ENCODE measurements around the gene RUBCNL.

DNA sequence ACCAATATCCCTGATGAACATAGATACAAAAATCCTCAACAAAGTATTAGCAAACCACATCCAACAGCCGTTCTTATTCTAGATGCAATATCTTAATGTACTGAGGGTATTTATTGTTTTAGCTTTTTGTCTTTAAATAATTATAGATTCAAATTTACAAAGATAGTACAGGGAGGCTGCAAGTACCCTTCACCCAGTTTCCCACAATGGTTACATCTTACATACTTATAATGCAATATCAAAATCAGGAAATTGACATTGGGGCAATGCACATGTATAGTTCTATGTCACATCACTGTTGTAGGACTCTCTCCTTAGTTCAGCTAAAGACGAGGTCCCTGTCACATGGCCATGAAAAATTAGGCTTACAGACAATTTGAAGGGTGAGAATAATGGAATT lies 75.8 kb downstream of the RUBCNL start:
- TF ChIP-seq, protein P1, sequence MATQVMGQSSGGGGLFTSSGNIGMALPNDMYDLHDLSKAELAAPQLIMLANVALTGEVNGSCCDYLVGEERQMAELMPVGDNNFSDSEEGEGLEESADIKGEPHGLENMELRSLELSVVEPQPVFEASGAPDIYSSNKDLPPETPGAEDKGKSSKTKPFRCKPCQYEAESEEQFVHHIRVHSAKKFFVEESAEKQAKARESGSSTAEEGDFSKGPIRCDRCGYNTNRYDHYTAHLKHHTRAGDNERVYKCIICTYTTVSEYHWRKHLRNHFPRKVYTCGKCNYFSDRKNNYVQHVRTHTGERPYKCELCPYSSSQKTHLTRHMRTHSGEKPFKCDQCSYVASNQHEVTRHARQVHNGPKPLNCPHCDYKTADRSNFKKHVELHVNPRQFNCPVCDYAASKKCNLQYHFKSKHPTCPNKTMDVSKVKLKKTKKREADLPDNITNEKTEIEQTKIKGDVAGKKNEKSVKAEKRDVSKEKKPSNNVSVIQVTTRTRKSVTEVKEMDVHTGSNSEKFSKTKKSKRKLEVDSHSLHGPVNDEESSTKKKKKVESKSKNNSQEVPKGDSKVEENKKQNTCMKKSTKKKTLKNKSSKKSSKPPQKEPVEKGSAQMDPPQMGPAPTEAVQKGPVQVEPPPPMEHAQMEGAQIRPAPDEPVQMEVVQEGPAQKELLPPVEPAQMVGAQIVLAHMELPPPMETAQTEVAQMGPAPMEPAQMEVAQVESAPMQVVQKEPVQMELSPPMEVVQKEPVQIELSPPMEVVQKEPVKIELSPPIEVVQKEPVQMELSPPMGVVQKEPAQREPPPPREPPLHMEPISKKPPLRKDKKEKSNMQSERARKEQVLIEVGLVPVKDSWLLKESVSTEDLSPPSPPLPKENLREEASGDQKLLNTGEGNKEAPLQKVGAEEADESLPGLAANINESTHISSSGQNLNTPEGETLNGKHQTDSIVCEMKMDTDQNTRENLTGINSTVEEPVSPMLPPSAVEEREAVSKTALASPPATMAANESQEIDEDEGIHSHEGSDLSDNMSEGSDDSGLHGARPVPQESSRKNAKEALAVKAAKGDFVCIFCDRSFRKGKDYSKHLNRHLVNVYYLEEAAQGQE (IDR thresholded peaks at IDR 0.05), result no peak
- no peak for TF ChIP-seq RAD21 (IDR thresholded peaks at IDR 0.05)
- TF ChIP-seq, protein P2, sequence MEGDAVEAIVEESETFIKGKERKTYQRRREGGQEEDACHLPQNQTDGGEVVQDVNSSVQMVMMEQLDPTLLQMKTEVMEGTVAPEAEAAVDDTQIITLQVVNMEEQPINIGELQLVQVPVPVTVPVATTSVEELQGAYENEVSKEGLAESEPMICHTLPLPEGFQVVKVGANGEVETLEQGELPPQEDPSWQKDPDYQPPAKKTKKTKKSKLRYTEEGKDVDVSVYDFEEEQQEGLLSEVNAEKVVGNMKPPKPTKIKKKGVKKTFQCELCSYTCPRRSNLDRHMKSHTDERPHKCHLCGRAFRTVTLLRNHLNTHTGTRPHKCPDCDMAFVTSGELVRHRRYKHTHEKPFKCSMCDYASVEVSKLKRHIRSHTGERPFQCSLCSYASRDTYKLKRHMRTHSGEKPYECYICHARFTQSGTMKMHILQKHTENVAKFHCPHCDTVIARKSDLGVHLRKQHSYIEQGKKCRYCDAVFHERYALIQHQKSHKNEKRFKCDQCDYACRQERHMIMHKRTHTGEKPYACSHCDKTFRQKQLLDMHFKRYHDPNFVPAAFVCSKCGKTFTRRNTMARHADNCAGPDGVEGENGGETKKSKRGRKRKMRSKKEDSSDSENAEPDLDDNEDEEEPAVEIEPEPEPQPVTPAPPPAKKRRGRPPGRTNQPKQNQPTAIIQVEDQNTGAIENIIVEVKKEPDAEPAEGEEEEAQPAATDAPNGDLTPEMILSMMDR (IDR thresholded peaks at IDR 0.05; ENCODE audit: low read depth, low read length, missing input control), result no peak
- TF ChIP-seq SP1 (IDR thresholded peaks at IDR 0.05), result no peak
- TF ChIP-seq, protein P3, sequence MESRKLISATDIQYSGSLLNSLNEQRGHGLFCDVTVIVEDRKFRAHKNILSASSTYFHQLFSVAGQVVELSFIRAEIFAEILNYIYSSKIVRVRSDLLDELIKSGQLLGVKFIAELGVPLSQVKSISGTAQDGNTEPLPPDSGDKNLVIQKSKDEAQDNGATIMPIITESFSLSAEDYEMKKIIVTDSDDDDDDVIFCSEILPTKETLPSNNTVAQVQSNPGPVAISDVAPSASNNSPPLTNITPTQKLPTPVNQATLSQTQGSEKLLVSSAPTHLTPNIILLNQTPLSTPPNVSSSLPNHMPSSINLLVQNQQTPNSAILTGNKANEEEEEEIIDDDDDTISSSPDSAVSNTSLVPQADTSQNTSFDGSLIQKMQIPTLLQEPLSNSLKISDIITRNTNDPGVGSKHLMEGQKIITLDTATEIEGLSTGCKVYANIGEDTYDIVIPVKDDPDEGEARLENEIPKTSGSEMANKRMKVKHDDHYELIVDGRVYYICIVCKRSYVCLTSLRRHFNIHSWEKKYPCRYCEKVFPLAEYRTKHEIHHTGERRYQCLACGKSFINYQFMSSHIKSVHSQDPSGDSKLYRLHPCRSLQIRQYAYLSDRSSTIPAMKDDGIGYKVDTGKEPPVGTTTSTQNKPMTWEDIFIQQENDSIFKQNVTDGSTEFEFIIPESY (IDR thresholded peaks at IDR 0.05), result no peak
- TF ChIP-seq GABPA (IDR thresholded peaks at IDR 0.05 in 1 of 2, conservative IDR thresholded peaks at IDR 0.05 in 1 of 2), result no peak
- no peak for TF ChIP-seq JUND (IDR thresholded peaks at IDR 0.05)
- TF ChIP-seq ATF3 (IDR thresholded peaks at IDR 0.05), result no peak
- TF ChIP-seq MAX (IDR thresholded peaks at IDR 0.05), result no peak
- no peak for TF ChIP-seq YY1 (IDR thresholded peaks at IDR 0.05)
- TF ChIP-seq NR2F2 (IDR thresholded peaks at IDR 0.05), result no peak
- TF ChIP-seq TAF1 (conservative IDR thresholded peaks at IDR 0.05), result no peak

All from liver (tissue), 3 donors.